MM.1S (cell line): Measurements from ENCODE around the gene SPATA6L.

ENCODE experiments used
- DNase-seq: peaks from one replicate; pipeline ENCODE4 v3.0.0-alpha.2; 2015
- H2AFZ ChIP-seq: fragments of 300-600 bp; sonication (generic); 2 replicates; pipeline ENCODE4 v1.6.0; 2016; ENCODE audit warnings: antibody characterized with exemption, low read length
- H3F3A ChIP-seq: fragments of 300-600 bp; sonication (generic); 2 replicates; pipeline ENCODE4 v1.6.1; 2016; ENCODE audit warnings: mild to moderate bottlenecking, antibody characterized with exemption, low read length, moderate library complexity, mixed read lengths; ENCODE audit not compliant: insufficient read depth
- H3K27ac ChIP-seq: fragments of 300-600 bp; sonication (generic); 2 replicates; pipeline ENCODE4 v1.5.1; 2016; ENCODE audit warnings: mild to moderate bottlenecking, low read length
- H3K27me3 ChIP-seq: fragments of 300-600 bp; sonication (generic); replicated peaks from 2 replicates; pipeline ENCODE4 v1.6.0; 2016; ENCODE audit warnings: low read length; ENCODE audit not compliant: insufficient read depth
- H3K36me3 ChIP-seq: fragments of 300-600 bp; sonication (generic); replicated peaks from 2 replicates; pipeline ENCODE4 v1.6.1; 2016; ENCODE audit warnings: mild to moderate bottlenecking, low read length, mixed read lengths; ENCODE audit not compliant: insufficient read depth
- H3K4me1 ChIP-seq: fragments of 300-600 bp; sonication (generic); 2 replicates; pipeline ENCODE4 v1.6.1; 2016; ENCODE audit warnings: low read length, mixed read lengths
- H3K4me2 ChIP-seq: fragments of 300-600 bp; sonication (generic); 2 replicates; pipeline ENCODE4 v1.6.0; 2016; ENCODE audit warnings: low read depth, low read length
- H3K4me3 ChIP-seq: fragments of 300-600 bp; sonication (generic); 2 replicates; pipeline ENCODE4 v1.5.1; 2016; ENCODE audit warnings: low read length, mixed read lengths
- H3K79me2 ChIP-seq: fragments of 300-600 bp; sonication (generic); 2 replicates; pipeline ENCODE4 v1.6.1; 2016; ENCODE audit warnings: mixed run types, low read length, mixed read lengths
- H3K9ac ChIP-seq: fragments of 300-600 bp; sonication (generic); 2 replicates; pipeline ENCODE4 v1.6.1; 2016; ENCODE audit warnings: low read length, mixed read lengths
- H3K9me2 ChIP-seq: fragments of 300-600 bp; sonication (generic); replicated peaks from 2 replicates; pipeline ENCODE4 v1.6.1; 2016; ENCODE audit warnings: mild to moderate bottlenecking, low read length, mixed read lengths; ENCODE audit not compliant: insufficient read depth
- H3K9me3 ChIP-seq: fragments of 300-600 bp; sonication (generic); replicated peaks from 2 replicates; pipeline ENCODE4 v1.6.1; 2016; ENCODE audit warnings: mild to moderate bottlenecking, low read length, mixed read lengths; ENCODE audit not compliant: insufficient read depth
- H4K20me1 ChIP-seq: fragments of 300-600 bp; sonication (generic); 2 replicates; pipeline ENCODE4 v1.6.1; 2016; ENCODE audit warnings: mild to moderate bottlenecking, low read length, moderate library complexity, mixed read lengths; ENCODE audit not compliant: insufficient read depth
- EZH2 ChIP-seq: fragments of 300-600 bp; sonication (generic); optimal IDR thresholded peaks from 2 replicates; pipeline ENCODE3; 2017; ENCODE audit warnings: low read depth, mild to moderate bottlenecking, antibody characterized with exemption, low read length, mixed read lengths
- EZH2phosphoT487 ChIP-seq: fragments of 300-600 bp; sonication (generic); IDR thresholded peaks from 2 replicates; pipeline ENCODE4 v1.6.1; 2018; ENCODE audit warnings: antibody characterized with exemption, low read length
- TF ChIP-seq, protein P1 (sequence below): fragments of 300-600 bp; sonication (generic); IDR thresholded peaks from 2 replicates; pipeline ENCODE4 v1.5.1; 2016; ENCODE audit warnings: antibody characterized with exemption, low read length, mixed read lengths

The SPATA6L gene

DNA sequence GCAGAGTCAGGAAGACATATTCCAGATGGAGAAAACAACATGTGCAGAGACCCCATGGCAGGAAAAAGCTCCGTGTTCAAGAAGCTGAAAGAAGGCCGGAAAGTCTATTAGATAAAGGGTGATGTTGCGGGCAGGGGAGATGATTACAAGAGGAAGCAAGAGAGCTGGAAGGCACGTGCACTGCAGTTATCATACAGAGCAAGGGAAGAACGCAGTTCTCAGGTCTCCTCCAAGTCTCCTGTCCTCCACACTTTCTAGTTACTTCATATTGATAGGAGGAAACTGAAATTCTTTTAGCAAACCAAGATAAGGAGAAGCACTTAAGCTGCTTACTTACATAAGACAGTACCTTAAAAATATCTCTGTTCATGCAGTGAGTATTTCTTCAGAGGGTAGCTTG lies 62.5 kb downstream of the SPATA6L start:
- TF ChIP-seq, protein P1, sequence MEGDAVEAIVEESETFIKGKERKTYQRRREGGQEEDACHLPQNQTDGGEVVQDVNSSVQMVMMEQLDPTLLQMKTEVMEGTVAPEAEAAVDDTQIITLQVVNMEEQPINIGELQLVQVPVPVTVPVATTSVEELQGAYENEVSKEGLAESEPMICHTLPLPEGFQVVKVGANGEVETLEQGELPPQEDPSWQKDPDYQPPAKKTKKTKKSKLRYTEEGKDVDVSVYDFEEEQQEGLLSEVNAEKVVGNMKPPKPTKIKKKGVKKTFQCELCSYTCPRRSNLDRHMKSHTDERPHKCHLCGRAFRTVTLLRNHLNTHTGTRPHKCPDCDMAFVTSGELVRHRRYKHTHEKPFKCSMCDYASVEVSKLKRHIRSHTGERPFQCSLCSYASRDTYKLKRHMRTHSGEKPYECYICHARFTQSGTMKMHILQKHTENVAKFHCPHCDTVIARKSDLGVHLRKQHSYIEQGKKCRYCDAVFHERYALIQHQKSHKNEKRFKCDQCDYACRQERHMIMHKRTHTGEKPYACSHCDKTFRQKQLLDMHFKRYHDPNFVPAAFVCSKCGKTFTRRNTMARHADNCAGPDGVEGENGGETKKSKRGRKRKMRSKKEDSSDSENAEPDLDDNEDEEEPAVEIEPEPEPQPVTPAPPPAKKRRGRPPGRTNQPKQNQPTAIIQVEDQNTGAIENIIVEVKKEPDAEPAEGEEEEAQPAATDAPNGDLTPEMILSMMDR: no peak
- no peak for TF ChIP-seq EZH2phosphoT487
- no peak for TF ChIP-seq EZH2

DNA sequence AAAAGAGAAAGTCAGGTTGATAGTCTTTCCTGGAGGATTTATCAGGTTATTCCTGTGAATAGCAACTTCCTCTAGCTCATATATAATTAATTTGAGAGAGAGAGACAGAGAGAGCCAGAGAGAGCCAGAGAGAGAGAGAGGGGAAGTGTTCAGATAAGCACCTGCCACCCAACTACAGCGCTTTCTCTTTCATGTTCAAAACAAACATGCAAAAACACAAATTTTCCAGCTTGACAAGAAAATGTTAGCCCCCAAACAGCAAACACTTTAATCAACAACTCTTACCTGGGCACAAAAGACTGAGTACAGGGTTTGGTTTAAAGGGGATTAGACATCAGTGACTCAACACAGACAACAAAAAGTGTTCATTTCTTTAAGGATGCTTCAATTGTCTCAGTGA lies 65.9 kb downstream of the SPATA6L start:
- no peak overlapping the region for H3K4me2 ChIP-seq
- no peak overlapping the region for H3K27ac ChIP-seq
- no peak for DNase-seq
- no peaks in the 10 kb centered on the region for H3K36me3 ChIP-seq
- no peaks in the 10 kb centered on the region for H3K9me3 ChIP-seq
- no peaks in the 10 kb centered on the region for H3K79me2 ChIP-seq
- H4K20me1 ChIP-seq: no peaks in the 10 kb centered on the region
- H3K9ac ChIP-seq: no peak overlapping the region
- H3F3A ChIP-seq: no peaks in the 10 kb centered on the region
- no peak overlapping the region for H3K4me3 ChIP-seq
- H3K9me2 ChIP-seq: no peaks in the 10 kb centered on the region
- TF ChIP-seq EZH2 (no peak), EZH2phosphoT487 (no peak)
- TF ChIP-seq, protein P1: no peak
- no peak overlapping the region for H2AFZ ChIP-seq
- H3K4me1 ChIP-seq: no peaks in the 10 kb centered on the region
- H3K27me3 ChIP-seq: no peaks in the 10 kb centered on the region

More for the DNA sequence above, 62.5 kb downstream of the SPATA6L start:
- Histone ChIP-seq H3K9ac (no peak overlapping the region), H3F3A (no peaks in the 10 kb centered on the region), H3K9me2 (no peaks in the 10 kb centered on the region), H2AFZ (no peak overlapping the region), H3K36me3 (no peaks in the 10 kb centered on the region), H4K20me1 (no peaks in the 10 kb centered on the region), H3K4me3 (no peak overlapping the region), H3K79me2 (no peaks in the 10 kb centered on the region), H3K27ac (no peak overlapping the region), H3K27me3 (no peaks in the 10 kb centered on the region), H3K4me1 (no peaks in the 10 kb centered on the region), H3K9me3 (no peaks in the 10 kb centered on the region), H3K4me2 (no peak overlapping the region)
- DNase-seq: no peak

DNA sequence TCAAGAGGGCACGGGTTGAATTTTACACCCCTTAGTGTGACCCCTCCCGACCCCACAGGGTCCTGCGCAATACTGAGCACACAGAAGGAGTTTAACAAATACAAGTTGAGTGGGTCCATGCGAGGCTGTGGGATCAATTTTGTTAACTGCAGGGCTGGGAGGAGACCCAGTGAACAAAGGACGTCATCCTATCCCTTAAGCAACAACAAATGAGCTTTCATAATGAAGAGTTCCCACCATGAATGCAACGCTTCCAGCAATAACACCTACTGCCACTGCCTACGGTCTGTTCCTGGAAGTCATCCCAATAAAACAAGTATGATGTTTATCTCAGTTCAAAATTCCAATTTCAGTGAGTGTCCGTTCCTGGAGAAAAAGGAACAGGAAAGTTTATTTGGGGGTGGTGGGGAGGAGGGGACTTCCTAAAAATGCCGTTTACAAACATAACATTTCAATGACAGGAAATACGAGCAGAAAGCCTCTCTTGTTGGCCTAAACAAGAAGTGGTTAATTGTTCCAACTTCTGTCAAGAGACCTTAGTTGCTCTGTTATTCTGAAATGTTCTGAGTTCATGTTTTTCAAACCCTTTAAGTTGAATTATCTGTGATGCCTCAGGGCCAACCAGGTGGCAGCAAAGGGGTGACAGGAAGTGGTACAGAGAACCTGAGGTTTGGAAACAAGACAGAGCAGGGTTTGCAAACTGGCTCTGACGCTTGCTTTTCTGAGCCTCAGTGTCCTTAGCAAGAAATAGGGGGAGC lies 69.9 kb downstream of the SPATA6L start:
- Histone ChIP-seq H2AFZ (no peak overlapping the region), H3K9me2 (no peaks in the 10 kb centered on the region), H4K20me1 (no peaks in the 10 kb centered on the region), H3K4me1 (no peaks in the 10 kb centered on the region), H3K27me3 (no peaks in the 10 kb centered on the region), H3F3A (no peaks in the 10 kb centered on the region), H3K79me2 (no peaks in the 10 kb centered on the region), H3K4me3 (no peak overlapping the region), H3K36me3 (no peaks in the 10 kb centered on the region), H3K27ac (no peak overlapping the region), H3K9ac (no peak overlapping the region), H3K9me3 (no peaks in the 10 kb centered on the region), H3K4me2 (no peak overlapping the region)
- TF ChIP-seq, protein P1: no peak
- TF ChIP-seq EZH2phosphoT487: no peak
- no peak for TF ChIP-seq EZH2
- peak; percentile 14 for DNase-seq
